A204.1 (cell line): ENCODE measurements around the gene CLECL1.

Experiments
- FAIRE-seq: peaks from 2 replicates; lab custom pipeline; 2012; peaks lifted over from hg19 to GRCh38; lab: Jason Lieb, UNC

CLECL1 gene

GRCh38 chr12:9732921-9733461 lies at the start of gene CLECL1:
Gene CLECL1 (minus strand): TSS chr12:9733097.
- no peak for FAIRE-seq

- no peak for FAIRE-seq
Observed at GRCh38 chr12:9781360-9781759, 48.5 kb upstream of the CLECL1 start.

GRCh38 chr12:9779209-9779608 lies 46.3 kb upstream of the CLECL1 start:
- FAIRE-seq: no peak

- no peak for FAIRE-seq
Observed at GRCh38 chr12:9776781-9777180, 43.9 kb upstream of the CLECL1 start.

- no peak for FAIRE-seq
Observed at GRCh38 chr12:9773216-9773877, 40.5 kb upstream of the CLECL1 start.

- no peak for FAIRE-seq
Observed at GRCh38 chr12:9763025-9763424, 30.1 kb upstream of the CLECL1 start.

GRCh38 chr12:9762369-9762768 lies 29.5 kb upstream of the CLECL1 start:
- no peak for FAIRE-seq

- FAIRE-seq: no peak
Observed at GRCh38 chr12:9761419-9761781, 28.5 kb upstream of the CLECL1 start.

- no peak for FAIRE-seq
Observed at GRCh38 chr12:9760699-9761418, 28.0 kb upstream of the CLECL1 start, which contains the start of gene CD69. Gene CD69 (minus strand): TSS chr12:9760901. CDS start chr12:9760820, 81 bp downstream.

- FAIRE-seq: no peak
Observed at GRCh38 chr12:9760120-9760519, 27.2 kb upstream of the CLECL1 start.

- FAIRE-seq: no peak
Observed at GRCh38 chr12:9759694-9760093, 26.8 kb upstream of the CLECL1 start.

GRCh38 chr12:9758119-9758518 lies 25.2 kb upstream of the CLECL1 start:
- no peak for FAIRE-seq

GRCh38 chr12:9757433-9758025 lies 24.6 kb upstream of the CLECL1 start:
- FAIRE-seq: no peak

- no peak for FAIRE-seq
Observed at GRCh38 chr12:9756706-9757105, 23.8 kb upstream of the CLECL1 start.

GRCh38 chr12:9756170-9756569 lies 23.3 kb upstream of the CLECL1 start:
- no peak for FAIRE-seq

GRCh38 chr12:9755567-9755966 lies 22.7 kb upstream of the CLECL1 start:
- no peak for FAIRE-seq

- no peak for FAIRE-seq
Observed at GRCh38 chr12:9755035-9755434, 22.1 kb upstream of the CLECL1 start.

GRCh38 chr12:9754099-9754927 lies 21.4 kb upstream of the CLECL1 start:
- FAIRE-seq: no peak

- FAIRE-seq: no peak
Observed at GRCh38 chr12:9753498-9753897, 20.6 kb upstream of the CLECL1 start.

GRCh38 chr12:9753073-9753472 lies 20.2 kb upstream of the CLECL1 start:
- no peak for FAIRE-seq

- no peak for FAIRE-seq
Observed at GRCh38 chr12:9752145-9752933, 19.4 kb upstream of the CLECL1 start.
